ENCODE results near the gene KLRD1.
"Not testable (repeated sequence)": the region's sequence is repeated elsewhere in the genome, so short reads cannot be mapped to it uniquely, and the experiment has no call there.

KLRD1 gene

GRCh38 chr12:10371893-10372535 lies 64.3 kb downstream of the KLRD1 start:
- not testable (repeated sequence) for H3K27ac ChIP-seq (ENCODE audit: low read length, poor library complexity, severe bottlenecking); DNase-seq; H2AK5ac ChIP-seq (ENCODE audit: low read length, severe bottlenecking); H3K27me3 ChIP-seq (ENCODE audit: control insufficient read depth in 1 of 2, insufficient read depth in 1 of 2, low read length in 2 of 2); H3K14ac ChIP-seq (ENCODE audit: low read length in 2 of 2); H4K8ac ChIP-seq (ENCODE audit: low read length); H3K23ac ChIP-seq (ENCODE audit: low read length in 2 of 2); H2BK15ac ChIP-seq (ENCODE audit: low read depth, poor library complexity, severe bottlenecking); H3K4me2 ChIP-seq (ENCODE audit: low read length, poor library complexity, severe bottlenecking); H4K91ac ChIP-seq (ENCODE audit: low read length); H3K4me3 ChIP-seq (ENCODE audit: insufficient read depth in 1 of 2, low read depth in 1 of 2, low read length in 2 of 2); H3K4ac ChIP-seq (ENCODE audit: low read depth in 1 of 2, low read length in 2 of 2); H2BK12ac ChIP-seq (ENCODE audit: low read length in 2 of 2); H3K9ac ChIP-seq (ENCODE audit: low read length); H3K18ac ChIP-seq (ENCODE audit: low read depth in 1 of 2, low read length in 2 of 2); H2BK120ac ChIP-seq (ENCODE audit: low read depth, low read length); H2AFZ ChIP-seq (ENCODE audit: low read depth, low read length); H3K4me1 ChIP-seq (ENCODE audit: control insufficient read depth, insufficient read depth, low read depth, low read length); H3K9me3 ChIP-seq (ENCODE audit: control insufficient read depth, low read length); H2BK5ac ChIP-seq (ENCODE audit: low read depth, low read length, poor library complexity, severe bottlenecking)
- WGBS: 98% methylated on average over 5 of the region's 6 CpGs
- peaks cover 0 to 13% of the 10 kb centered on the region in 2 experiments for H3K36me3 ChIP-seq (ENCODE audit: control insufficient read depth in 1 of 2, insufficient read depth in 2 of 2, low read depth in 1 of 2, low read length in 2 of 2)
- peaks cover 20% of the 10 kb centered on the region for H3K79me1 ChIP-seq (replicated peaks; ENCODE audit: low read length, poor library complexity, severe bottlenecking)

GRCh38 chr12:10372559-10372958 lies 64.9 kb downstream of the KLRD1 start:
- H3K23ac ChIP-seq (ENCODE audit: low read length in 2 of 2): no peak overlapping the region
- H3K27ac ChIP-seq (ENCODE audit: low read length, poor library complexity, severe bottlenecking): no peak overlapping the region
- no peak overlapping the region for H2AK5ac ChIP-seq (ENCODE audit: low read length, severe bottlenecking)
- DNase-seq: no peak
- H2BK120ac ChIP-seq (ENCODE audit: low read depth, low read length): no peak overlapping the region
- H4K91ac ChIP-seq (ENCODE audit: low read length): no peak overlapping the region
- H3K18ac ChIP-seq (ENCODE audit: low read depth in 1 of 2, low read length in 2 of 2): peak overlapping the region in 1 of 2 experiments; percentile 77
- H3K4me2 ChIP-seq (ENCODE audit: low read length, poor library complexity, severe bottlenecking): no peak overlapping the region
- H3K9me3 ChIP-seq (ENCODE audit: control insufficient read depth, low read length): peaks cover 6% of the 10 kb centered on the region
- WGBS: 45% methylated on average over 1 of the region's 1 CpG
- no peak overlapping the region for H3K4me3 ChIP-seq (ENCODE audit: insufficient read depth in 1 of 2, low read depth in 1 of 2, low read length in 2 of 2)
- no peak overlapping the region for H4K8ac ChIP-seq (ENCODE audit: low read length)
- peak overlapping the region in 1 of 2 experiments; percentile 42 for H2BK12ac ChIP-seq (ENCODE audit: low read length in 2 of 2)
- no peaks in the 10 kb centered on the region for H3K27me3 ChIP-seq (ENCODE audit: control insufficient read depth in 1 of 2, insufficient read depth in 1 of 2, low read length in 2 of 2)
- H2AFZ ChIP-seq (ENCODE audit: low read depth, low read length): no peak overlapping the region
- H3K4ac ChIP-seq (ENCODE audit: low read depth in 1 of 2, low read length in 2 of 2): no peak overlapping the region
- H3K4me1 ChIP-seq (ENCODE audit: control insufficient read depth, insufficient read depth, low read depth, low read length): peaks cover 2% of the 10 kb centered on the region
- H2BK5ac ChIP-seq (ENCODE audit: low read depth, low read length, poor library complexity, severe bottlenecking): no peak overlapping the region
- no peak overlapping the region for H3K9ac ChIP-seq (ENCODE audit: low read length)
- H3K36me3 ChIP-seq (ENCODE audit: control insufficient read depth in 1 of 2, insufficient read depth in 2 of 2, low read depth in 1 of 2, low read length in 2 of 2): peaks cover 0 to 13% of the 10 kb centered on the region in 2 experiments
- H3K79me1 ChIP-seq (replicated peaks; ENCODE audit: low read length, poor library complexity, severe bottlenecking): peaks cover 18% of the 10 kb centered on the region
- no peak overlapping the region for H2BK15ac ChIP-seq (ENCODE audit: low read depth, poor library complexity, severe bottlenecking)
- H3K14ac ChIP-seq (ENCODE audit: low read length in 2 of 2): peak overlapping the region in 1 of 2 experiments; percentile 76

GRCh38 chr12:10374624-10375018 lies 67.0 kb downstream of the KLRD1 start:
- no peak overlapping the region for H4K91ac ChIP-seq (ENCODE audit: low read length)
- H3K9ac ChIP-seq (ENCODE audit: low read length): no peak overlapping the region
- H3K36me3 ChIP-seq (ENCODE audit: control insufficient read depth in 1 of 2, insufficient read depth in 2 of 2, low read depth in 1 of 2, low read length in 2 of 2): peaks cover 0 to 8% of the 10 kb centered on the region in 2 experiments
- H4K8ac ChIP-seq (ENCODE audit: low read length): no peak overlapping the region
- no peaks in the 10 kb centered on the region for H3K9me3 ChIP-seq (ENCODE audit: control insufficient read depth, low read length)
- no peaks in the 10 kb centered on the region for H3K27me3 ChIP-seq (ENCODE audit: control insufficient read depth in 1 of 2, insufficient read depth in 1 of 2, low read length in 2 of 2)
- H2BK120ac ChIP-seq (ENCODE audit: low read depth, low read length): no peak overlapping the region
- H3K4ac ChIP-seq (ENCODE audit: low read depth in 1 of 2, low read length in 2 of 2): no peak overlapping the region
- peaks cover 2% of the 10 kb centered on the region for H3K4me1 ChIP-seq (ENCODE audit: control insufficient read depth, insufficient read depth, low read depth, low read length)
- DNase-seq: no peak
- H2BK5ac ChIP-seq (ENCODE audit: low read depth, low read length, poor library complexity, severe bottlenecking): peak overlapping the region; percentile 19
- H3K4me3 ChIP-seq (ENCODE audit: insufficient read depth in 1 of 2, low read depth in 1 of 2, low read length in 2 of 2): no peak overlapping the region
- WGBS: 93% methylated on average over 2 of the region's 3 CpGs
- no peak overlapping the region for H3K27ac ChIP-seq (ENCODE audit: low read length, poor library complexity, severe bottlenecking)
- no peak overlapping the region for H3K4me2 ChIP-seq (ENCODE audit: low read length, poor library complexity, severe bottlenecking)
- H2BK15ac ChIP-seq (ENCODE audit: low read depth, poor library complexity, severe bottlenecking): no peak overlapping the region
- H2AFZ ChIP-seq (ENCODE audit: low read depth, low read length): no peak overlapping the region
- H2AK5ac ChIP-seq (ENCODE audit: low read length, severe bottlenecking): no peak overlapping the region
- H3K14ac ChIP-seq (ENCODE audit: low read length in 2 of 2): no peak overlapping the region
- H2BK12ac ChIP-seq (ENCODE audit: low read length in 2 of 2): no peak overlapping the region
- H3K23ac ChIP-seq (ENCODE audit: low read length in 2 of 2): no peak overlapping the region
- no peak overlapping the region for H3K18ac ChIP-seq (ENCODE audit: low read depth in 1 of 2, low read length in 2 of 2)
- H3K79me1 ChIP-seq (replicated peaks; ENCODE audit: low read length, poor library complexity, severe bottlenecking): peaks cover 11% of the 10 kb centered on the region

- not testable (repeated sequence) for H2AFZ ChIP-seq (ENCODE audit: low read depth, low read length); H3K18ac ChIP-seq (ENCODE audit: low read depth in 1 of 2, low read length in 2 of 2); H3K9me3 ChIP-seq (ENCODE audit: control insufficient read depth, low read length); H3K79me1 ChIP-seq (replicated peaks; ENCODE audit: low read length, poor library complexity, severe bottlenecking); H2BK5ac ChIP-seq (ENCODE audit: low read depth, low read length, poor library complexity, severe bottlenecking); H3K9ac ChIP-seq (ENCODE audit: low read length); H4K91ac ChIP-seq (ENCODE audit: low read length); H3K4me3 ChIP-seq (ENCODE audit: insufficient read depth in 1 of 2, low read depth in 1 of 2, low read length in 2 of 2); H3K27ac ChIP-seq (ENCODE audit: low read length, poor library complexity, severe bottlenecking); H2BK12ac ChIP-seq (ENCODE audit: low read length in 2 of 2); H2AK5ac ChIP-seq (ENCODE audit: low read length, severe bottlenecking); H3K4me1 ChIP-seq (ENCODE audit: control insufficient read depth, insufficient read depth, low read depth, low read length); H3K4me2 ChIP-seq (ENCODE audit: low read length, poor library complexity, severe bottlenecking); H3K14ac ChIP-seq (ENCODE audit: low read length in 2 of 2); H3K4ac ChIP-seq (ENCODE audit: low read depth in 1 of 2, low read length in 2 of 2); H3K27me3 ChIP-seq (ENCODE audit: control insufficient read depth in 1 of 2, insufficient read depth in 1 of 2, low read length in 2 of 2); H2BK120ac ChIP-seq (ENCODE audit: low read depth, low read length); H2BK15ac ChIP-seq (ENCODE audit: low read depth, poor library complexity, severe bottlenecking); H3K23ac ChIP-seq (ENCODE audit: low read length in 2 of 2); DNase-seq; H4K8ac ChIP-seq (ENCODE audit: low read length)
- peaks cover 0 to 17% of the 10 kb centered on the region in 2 experiments for H3K36me3 ChIP-seq (ENCODE audit: control insufficient read depth in 1 of 2, insufficient read depth in 2 of 2, low read depth in 1 of 2, low read length in 2 of 2)
- WGBS: no CpG with 5 or more reads among the region's 2 CpGs
These were observed 71.1 kb downstream of the KLRD1 start for GRCh38 chr12:10378737-10379136.

Measured in mesenchymal stem cell (in vitro differentiated cells and primary cell).